Placental epithelial cell (primary cell): ENCODE data around the gene ACOX3. TPM values are rescaled to one million over a fixed set of nuclear protein-coding genes. Genes with fewer than 3 reads are reported as not detected.

Experiments used
- small RNA-seq: library from RNA; depleted of rRNA; stranded (forward); fragments of <200 nt; gene quantifications from one replicate; pipeline ENCODE3, GENCODE V24; 2012
- total RNA-seq: library from RNA; depleted of rRNA; stranded (reverse); fragments of >200 nt; gene quantifications from 2 replicates; pipeline ENCODE4 v1.2.3, GENCODE V29; 2012

ACOX3 gene
- total RNA-seq: 37.8 and 42.0 TPM in 2 replicates

DNA sequence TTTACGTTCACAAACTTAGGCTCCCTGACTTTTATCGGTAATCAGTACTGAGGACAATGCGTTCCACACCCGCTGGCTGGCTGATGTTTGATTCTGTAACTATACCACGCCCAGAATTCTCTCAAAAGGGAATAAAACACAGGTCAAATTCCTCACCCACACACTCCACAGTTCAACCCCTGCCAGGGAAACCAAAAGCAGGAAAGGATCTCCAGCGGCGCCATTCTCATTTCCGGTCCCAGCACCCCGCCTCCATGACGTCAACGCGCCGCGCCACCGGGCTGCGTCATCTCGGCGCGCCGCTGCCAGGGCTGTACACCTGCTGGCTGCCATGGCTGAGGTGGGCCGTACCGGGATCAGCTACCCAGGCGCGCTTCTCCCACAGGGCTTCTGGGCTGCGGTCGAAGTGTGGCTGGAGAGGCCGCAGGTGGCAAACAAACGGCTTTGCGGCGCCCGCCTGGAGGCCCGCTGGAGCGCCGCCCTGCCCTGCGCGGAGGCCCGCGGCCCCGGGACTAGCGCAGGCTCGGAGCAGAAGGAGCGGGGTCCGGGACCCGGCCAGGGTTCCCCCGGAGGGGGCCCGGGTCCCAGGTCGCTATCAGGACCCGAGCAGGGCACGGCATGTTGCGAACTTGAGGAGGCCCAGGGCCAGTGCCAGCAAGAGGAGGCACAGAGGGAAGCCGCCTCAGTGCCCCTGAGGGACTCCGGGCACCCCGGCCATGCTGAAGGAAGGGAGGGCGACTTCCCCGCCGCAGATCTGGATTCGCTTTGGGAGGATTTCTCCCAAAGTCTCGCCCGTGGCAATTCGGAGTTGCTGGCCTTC lies at the start of gene ACOX3, which contains the start of gene TRMT44:
Gene ACOX3, minus strand, starts transcription at position 232 of the 820 bp plus-strand sequence. CDS start 24,202 bp downstream, outside the sequence.
Gene TRMT44, plus strand, starts transcription at position 286 of the 820 bp plus-strand sequence. Its CDS starts 46 bp downstream, at position 332.

Small RNAs within 50 kb of the gene (small RNA-seq; reads per million reads assigned to genes)
- gene RNA5SP152: 0.17 reads per million

Other genes with a start within 250 kb of the ACOX3 start
- 2.4 and 10.3 TPM in 2 replicates for gene SH3TC1, start 241.4 kb downstream of the ACOX3 start, total RNA-seq
- 7.1 and 56.8 TPM in 2 replicates for gene HTRA3, start 171.0 kb downstream of the ACOX3 start, total RNA-seq
- 17.3 and 20.6 TPM in 2 replicates for gene TRMT44, start 54 bp upstream of the ACOX3 start, total RNA-seq
- 9.1 and 16.9 TPM in 2 replicates for gene GPR78, start 139.7 kb upstream of the ACOX3 start, total RNA-seq
- gene CPZ, start 152.0 kb upstream of the ACOX3 start, total RNA-seq: 10.4 and 39.7 TPM in 2 replicates